ENCODE data around the gene GPRIN2.

- no peak for TF ChIP-seq EZH2phosphoT487 (IDR thresholded peaks at IDR 0.05; ENCODE audit: borderline replicate concordance, low read length)
- no peak for TF ChIP-seq EZH2 (IDR thresholded peaks at IDR 0.05; ENCODE audit: low read length, unreplicated experiment)
Measured at GRCh38 chr10:46539596-46540411, 16.7 kb downstream of the GPRIN2 start.

Measured in PC-3 (cell line).